ENCODE results near the gene ACOT12.

ACOT12 gene

DNA sequence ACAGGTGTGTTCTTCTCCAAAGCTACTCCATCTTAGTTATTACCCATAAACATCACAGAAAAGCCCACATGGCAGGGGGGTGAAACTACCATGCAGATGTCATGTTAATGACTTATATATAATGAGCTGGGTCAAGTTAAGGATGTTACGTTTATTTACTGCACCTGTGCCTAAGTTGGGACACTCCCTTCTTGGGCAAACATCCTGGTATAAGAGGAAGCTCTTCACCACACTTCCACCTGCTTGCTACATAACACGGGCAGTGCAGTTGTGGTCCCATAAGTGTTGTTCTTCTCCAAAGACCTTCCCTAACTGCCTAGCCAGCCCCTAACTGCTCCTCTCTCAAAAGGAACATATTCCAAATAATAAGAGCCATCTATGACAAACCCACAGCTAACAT is 101.8 kb downstream of the ACOT12 start:
- no peak for DNase-seq (ENCODE audit: low read depth, low spot score)

DNA sequence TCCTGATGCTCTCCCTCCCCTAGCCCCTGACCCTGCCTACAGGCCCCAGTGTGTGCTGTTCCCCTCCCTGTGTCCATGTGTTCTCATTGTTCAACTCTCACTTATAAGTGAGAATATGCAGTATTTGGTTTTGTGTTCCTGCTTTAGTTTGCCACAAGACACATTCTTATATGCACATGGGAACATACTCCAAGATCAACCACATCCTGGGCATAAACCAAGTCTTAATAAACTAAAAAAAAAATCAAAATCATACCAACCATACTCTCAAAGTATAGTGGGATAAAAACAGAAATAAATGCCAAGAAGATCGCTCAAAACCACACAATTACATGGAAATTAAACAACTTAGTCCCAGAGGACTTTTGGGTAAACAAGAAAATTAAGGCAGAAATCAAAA is 103.8 kb downstream of the ACOT12 start:
- DNase-seq (ENCODE audit: low read depth, low spot score) = no peak

DNA sequence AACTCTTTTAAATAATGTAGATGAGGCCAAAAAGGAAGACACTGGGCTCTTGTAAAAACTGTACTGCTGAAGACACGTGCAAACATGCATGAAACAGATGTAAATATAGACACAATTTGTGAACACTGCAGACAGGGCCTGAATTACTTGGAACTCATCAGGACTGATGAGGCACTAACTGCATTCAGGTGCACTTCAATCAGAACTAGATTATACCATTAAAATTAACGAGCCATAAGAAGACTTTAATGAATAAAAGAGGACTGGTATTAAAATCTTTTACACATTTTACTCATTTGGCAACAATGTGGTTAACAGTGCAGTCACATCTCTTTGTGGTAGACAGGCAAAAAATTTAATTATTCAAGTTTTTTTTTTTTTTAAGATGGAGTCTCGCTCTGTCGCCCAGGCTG is 105.9 kb downstream of the ACOT12 start:
- no peak for DNase-seq (ENCODE audit: low read depth, low spot score)

DNA sequence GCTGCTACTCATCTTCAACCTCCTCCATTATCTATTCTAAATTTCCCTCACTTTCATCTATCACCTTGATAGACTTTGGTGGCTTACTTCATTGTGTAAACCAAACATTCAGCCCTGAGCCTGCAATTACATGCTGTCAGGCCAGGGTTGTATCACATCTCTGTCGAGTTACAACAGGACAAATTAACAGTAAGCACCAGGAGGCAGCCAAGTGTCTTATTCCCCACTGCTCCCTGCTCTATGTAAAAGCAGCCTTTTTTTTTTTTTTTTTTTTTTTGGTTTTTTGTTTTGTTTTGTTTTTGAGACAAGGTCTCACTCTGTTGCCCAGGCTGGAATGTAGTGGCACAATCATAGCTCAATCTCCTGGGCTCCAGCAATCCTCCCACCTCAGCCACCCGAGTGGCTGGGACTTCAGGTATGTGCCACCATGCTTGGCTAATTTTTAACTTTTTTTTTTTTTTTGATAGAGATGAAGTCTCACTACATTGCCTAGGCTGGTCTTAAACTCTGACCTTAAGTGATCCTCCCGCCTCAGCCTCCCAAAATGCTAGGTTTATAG is 107.8 kb downstream of the ACOT12 start:
- DNase-seq (ENCODE audit: low read depth, low spot score) = no peak

DNA sequence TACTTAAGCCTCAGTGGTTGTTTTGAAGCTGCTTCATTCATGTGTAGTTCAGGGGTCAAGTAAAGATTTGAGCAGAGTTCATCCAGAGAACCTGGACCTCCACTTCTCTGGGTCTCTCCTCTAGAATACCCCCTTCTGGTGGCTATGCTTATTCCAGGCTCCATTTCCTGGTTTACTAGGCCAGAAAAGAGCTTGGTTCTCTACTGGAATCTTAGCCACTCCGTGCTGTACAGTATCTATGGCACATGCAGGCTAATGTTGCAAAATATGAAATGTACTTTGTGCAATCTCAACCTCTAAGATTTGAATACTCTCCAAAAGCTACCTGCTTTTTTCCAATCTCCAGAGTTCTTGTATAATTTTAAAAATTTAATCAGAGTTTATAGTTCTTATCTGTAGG is 110.0 kb downstream of the ACOT12 start:
- no peak for DNase-seq (ENCODE audit: low read depth, low spot score)

Measured in ELF-1 (cell line).